Caki2 (cell line): ENCODE data around the gene RFX8. TPM values are rescaled to one million over a fixed set of nuclear protein-coding genes. Genes with fewer than 3 reads are reported as not detected.
"Not testable (repeated sequence)": the region's sequence is repeated elsewhere in the genome, so short reads cannot be mapped to it uniquely, and the experiment has no call there.

Experiments used
- DNase-seq: peaks from one replicate; pipeline ENCODE4 v3.0.0-alpha.2; 2015; ENCODE audit warnings: low read depth
- in situ Hi-C: cut with HindIII; loops from 2 replicates; pipeline ENCODE4 v1.10.0; 2016; ENCODE audit warnings: low sequenced_read_pairs, low pct_unique_long_range_greater_than_20kb, mixed read lengths
- total RNA-seq: library from RNA; depleted of rRNA; stranded (reverse); fragments of >200 nt; shearing (Covaris generic); gene quantifications from 2 replicates; pipeline ENCODE4 v1.2.3, GENCODE V29; 2014; ENCODE audit warnings: low replicate concordance

Gene RFX8
- total RNA-seq, 1 experiment from 2014 or later: not detected

GRCh38 chr2:101368376-101368775, 106.5 kb downstream of the RFX8 start:
- in situ Hi-C loops: no loop called here
- DNase-seq: no peak

- DNase-seq: no peak
- in situ Hi-C loops: no loop called here
Measured at GRCh38 chr2:101367508-101367907, 107.4 kb downstream of the RFX8 start.

GRCh38 chr2:101364878-101365277, 110.0 kb downstream of the RFX8 start:
- in situ Hi-C loops: no loop called here
- no peak for DNase-seq

GRCh38 chr2:101362777-101363176, 112.1 kb downstream of the RFX8 start:
- DNase-seq: no peak
- in situ Hi-C loops: no loop called here

- in situ Hi-C loops: no loop called here
- DNase-seq: no peak
Measured at GRCh38 chr2:101362316-101362715, 112.6 kb downstream of the RFX8 start.

- in situ Hi-C loops: no loop called here
- DNase-seq: no peak
Measured at GRCh38 chr2:101361522-101361921, 113.4 kb downstream of the RFX8 start.

GRCh38 chr2:101361121-101361520, 113.8 kb downstream of the RFX8 start:
- DNase-seq: no peak
- in situ Hi-C loops: no loop called here

- DNase-seq: peak; percentile 69
Measured at GRCh38 chr2:101360232-101360631, 114.7 kb downstream of the RFX8 start.

GRCh38 chr2:101359410-101359954, 115.4 kb downstream of the RFX8 start:
- in situ Hi-C loops: no loop called here
- no peak for DNase-seq

More at GRCh38 chr2:101360232-101360631, 114.7 kb downstream of the RFX8 start:
- in situ Hi-C loops: no loop called here

- in situ Hi-C loops: no loop called here
- DNase-seq: no peak
Measured at GRCh38 chr2:101357376-101357775, 117.5 kb downstream of the RFX8 start.

GRCh38 chr2:101356521-101356920, 118.4 kb downstream of the RFX8 start:
- in situ Hi-C loops: no loop called here
- no peak for DNase-seq

GRCh38 chr2:101356055-101356454, 118.9 kb downstream of the RFX8 start:
- DNase-seq: no peak
- in situ Hi-C loops: no loop called here

- in situ Hi-C loops: no loop called here
- DNase-seq: no peak
Measured at GRCh38 chr2:101355401-101356054, 119.4 kb downstream of the RFX8 start.

GRCh38 chr2:101354420-101355311, 120.2 kb downstream of the RFX8 start:
- in situ Hi-C loops: no loop called here
- DNase-seq: no peak

- DNase-seq, in situ Hi-C loops: not testable (repeated sequence)
Measured at GRCh38 chr2:101352631-101353030, 122.3 kb downstream of the RFX8 start.

- DNase-seq: no peak
- in situ Hi-C loops: no loop called here
Measured at GRCh38 chr2:101351207-101351606, 123.7 kb downstream of the RFX8 start.

- in situ Hi-C loops: no loop called here
- peak; percentile 60 for DNase-seq
Measured at GRCh38 chr2:101349893-101350662, 124.8 kb downstream of the RFX8 start.

GRCh38 chr2:101348883-101349282, 126.0 kb downstream of the RFX8 start:
- in situ Hi-C loops: no loop called here
- DNase-seq: no peak
